Psoas muscle (tissue), 8 donors: ENCODE measurements around the gene AWAT2. TPM values are rescaled to one million over a fixed set of nuclear protein-coding genes. Genes with fewer than 3 reads are reported as not detected.

Experiments
- ATAC-seq, 4 donors: fragments of 200-7000 bp; cut with Tn5 transposase; one replicate each; pipeline ENCODE4 v1.9.1; 2020; ENCODE audit warnings: moderate library complexity in 3 of 4, mild to moderate bottlenecking in 2 of 4
- DNase-seq, 2 donors: peaks; one replicate each; pipeline ENCODE4 v3.0.0-alpha.2; 2020
- H3K27ac ChIP-seq: fragments of 200-600 bp; one replicate; pipeline ENCODE4 v1.8.0; 2022
- H3K27me3 ChIP-seq, 3 donors: fragments of 200-600 bp in 1 of 3; one replicate each; pipeline versions ENCODE4 v1.6.1 to v1.8.0; 2013 to 2022; ENCODE audit warnings: low read length in 2 of 3, mild to moderate bottlenecking in 2 of 3, moderate library complexity in 1 of 3; ENCODE audit not compliant: insufficient read depth in 3 of 3
- H3K36me3 ChIP-seq, 2 donors: fragments of 200-600 bp in 1 of 2; one replicate each; pipeline versions ENCODE4 v1.6.1 to v1.8.0; 2013 to 2022; ENCODE audit warnings: low read depth in 1 of 2, mild to moderate bottlenecking in 1 of 2, moderate library complexity in 1 of 2; ENCODE audit not compliant: insufficient read depth in 1 of 2
- H3K4me1 ChIP-seq: fragments of 200-600 bp; one replicate; pipeline ENCODE4 v1.8.0; 2022
- H3K4me3 ChIP-seq: fragments of 200-600 bp; one replicate; pipeline ENCODE4 v1.8.0; 2022; ENCODE audit warnings: mild to moderate bottlenecking
- H3K9me3 ChIP-seq: fragments of 200-600 bp; one replicate; pipeline ENCODE4 v1.8.0; 2022
- WGBS, 3 donors: extraction: QIAGEN DNeasy Blood & Tissue Kit; methylation state at CpG; one replicate each; pipeline versions ENCODE4 v1.1.6 to v1.1.7; 2013; 5-methylcytosine and 5-hydroxymethylcytosine counted together
- intact Hi-C, 2 donors: fragments of 100-400 bp; cut with DNase I; formaldehyde crosslinking; loops; one replicate each; pipeline versions ENCODE4 v1.11.0 to v1.14.2; 2022
- polyA plus RNA-seq, 3 donors: library from polyadenylated mRNA; stranded (reverse); fragments of 200-250 nt; gene quantifications; one replicate each; pipeline ENCODE4 v1.2.3, GENCODE V29; 2013
- total RNA-seq, 4 donors: library from RNA; stranded (reverse); fragmentation: NEBNext Ultra II Directional in 2 of 4; extraction: Animal tissue kit (Norgen Biotek cat#: 25700) in 2 of 4; gene quantifications; one replicate each; pipeline versions ENCODE4 v1.2.1 to v1.2.4, GENCODE V29; 2021 to 2023
- TF ChIP-seq, protein P1 (sequence below): fragments of 200-600 bp; IDR thresholded peaks from one replicate; pipeline ENCODE4 v1.8.0; 2022; ENCODE audit warnings: antibody characterized with exemption
- donor health status: healthy with polysubstance abuse.
- donor health status: DM: no; HTN: no; CAD: no; lungs with moderate emphysema.
- donor health status: Bipolar disorder and iron deficiency.
- donor health status: healthy.
- donor health status: DM: yes; HTN: yes; CAD: no.
- donor health status: DM: no; HTN: no; CAD: no.
- donor health status: DM: no; HTN: no; CAD: no.
- donor health status: DM: yes; HTN: yes; CAD: no.

Gene AWAT2
- total and polyA plus RNA-seq, 7 donors, result not detected

DNA sequence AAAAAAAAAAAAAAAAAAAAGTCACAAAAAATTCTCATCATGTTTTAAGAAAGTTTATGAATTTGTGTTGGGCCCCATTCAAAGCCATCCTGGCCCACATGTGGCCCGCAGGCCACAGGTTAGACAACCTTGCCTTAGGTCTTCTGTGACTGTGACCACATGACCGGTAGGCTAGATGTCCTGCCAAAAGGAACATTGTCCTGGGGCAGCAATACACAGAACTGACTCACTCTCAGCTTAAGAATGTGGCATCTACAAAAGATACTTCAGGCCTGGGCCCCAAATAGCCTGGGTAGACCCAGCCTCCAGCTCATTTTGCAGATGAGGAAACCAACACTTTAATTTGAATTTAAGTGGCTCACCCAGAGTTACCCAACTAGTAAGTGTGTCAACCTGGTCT lies 10.0 kb downstream of the AWAT2 start:
- DNase-seq (no peak), ATAC-seq (no peak)
- no peaks in the 10 kb centered on the region for H3K4me1 ChIP-seq
- no peaks in the 10 kb centered on the region for H3K27me3 ChIP-seq
- intact Hi-C loops, result no loop called here
- 90 to 98% (median 96%) methylated on average over 2 of the region's 2 CpGs for WGBS, 3 donors
- H3K9me3 ChIP-seq, result no peaks in the 10 kb centered on the region
- H3K36me3 ChIP-seq, result no peaks in the 10 kb centered on the region
- TF ChIP-seq, protein P1, sequence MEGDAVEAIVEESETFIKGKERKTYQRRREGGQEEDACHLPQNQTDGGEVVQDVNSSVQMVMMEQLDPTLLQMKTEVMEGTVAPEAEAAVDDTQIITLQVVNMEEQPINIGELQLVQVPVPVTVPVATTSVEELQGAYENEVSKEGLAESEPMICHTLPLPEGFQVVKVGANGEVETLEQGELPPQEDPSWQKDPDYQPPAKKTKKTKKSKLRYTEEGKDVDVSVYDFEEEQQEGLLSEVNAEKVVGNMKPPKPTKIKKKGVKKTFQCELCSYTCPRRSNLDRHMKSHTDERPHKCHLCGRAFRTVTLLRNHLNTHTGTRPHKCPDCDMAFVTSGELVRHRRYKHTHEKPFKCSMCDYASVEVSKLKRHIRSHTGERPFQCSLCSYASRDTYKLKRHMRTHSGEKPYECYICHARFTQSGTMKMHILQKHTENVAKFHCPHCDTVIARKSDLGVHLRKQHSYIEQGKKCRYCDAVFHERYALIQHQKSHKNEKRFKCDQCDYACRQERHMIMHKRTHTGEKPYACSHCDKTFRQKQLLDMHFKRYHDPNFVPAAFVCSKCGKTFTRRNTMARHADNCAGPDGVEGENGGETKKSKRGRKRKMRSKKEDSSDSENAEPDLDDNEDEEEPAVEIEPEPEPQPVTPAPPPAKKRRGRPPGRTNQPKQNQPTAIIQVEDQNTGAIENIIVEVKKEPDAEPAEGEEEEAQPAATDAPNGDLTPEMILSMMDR, result no peak
- H3K4me3 ChIP-seq, result no peak overlapping the region
- no peak overlapping the region for H3K27ac ChIP-seq

DNA sequence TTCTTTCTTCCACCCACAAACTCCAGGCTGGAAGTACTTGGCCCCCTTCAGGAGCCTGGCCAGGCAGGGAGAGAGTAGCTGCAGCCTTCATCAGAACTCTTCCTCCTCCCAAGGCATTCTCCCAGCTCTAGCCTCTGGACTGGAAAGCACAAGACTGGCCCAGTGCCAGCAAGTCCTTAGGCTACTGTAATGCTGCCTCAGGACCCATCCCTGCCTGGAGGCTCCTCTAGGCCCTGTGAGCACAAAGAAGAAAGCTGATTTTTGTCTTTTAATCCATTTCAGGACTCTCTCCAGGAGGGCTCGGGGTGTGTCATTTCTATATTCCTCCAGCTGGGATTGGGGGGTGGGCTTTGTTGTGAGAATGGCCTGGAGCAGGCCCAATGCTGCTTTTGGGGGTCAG lies 10.8 kb downstream of the AWAT2 start:
- Histone ChIP-seq H3K27ac (no peak overlapping the region), H3K36me3 (no peaks in the 10 kb centered on the region), H3K9me3 (no peaks in the 10 kb centered on the region), H3K4me3 (no peak overlapping the region), H3K4me1 (no peaks in the 10 kb centered on the region), H3K27me3 (no peaks in the 10 kb centered on the region)
- DNase-seq, result no peak
- WGBS, 3 donors, result 77 to 100% (median 86%) methylated on average over 1 of the region's 1 CpG
- no peak for ATAC-seq
- TF ChIP-seq, protein P1, result no peak
- intact Hi-C loops, result no loop called here

DNA sequence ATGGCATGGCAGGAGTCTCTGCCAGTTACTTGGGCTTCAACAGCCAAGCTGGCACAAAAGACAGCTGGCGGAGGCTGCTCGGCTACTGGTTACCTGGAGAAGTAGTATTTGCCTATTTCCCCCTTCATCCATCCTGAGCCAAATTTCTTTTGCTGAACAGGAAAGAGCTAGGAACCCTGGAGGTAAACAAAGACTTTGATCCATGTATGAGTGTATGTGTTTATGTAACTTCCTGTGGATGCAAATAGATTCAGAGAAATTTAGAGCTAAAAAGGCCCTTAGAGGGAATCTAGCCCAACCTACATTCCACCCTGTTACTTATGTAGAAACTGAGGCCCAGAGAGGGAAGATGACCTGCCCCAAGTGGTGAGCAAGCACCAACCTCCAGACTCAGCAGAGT lies 11.2 kb downstream of the AWAT2 start:
- ATAC-seq (no peak), DNase-seq (no peak)
- intact Hi-C loops, result no loop called here
- H3K4me3 ChIP-seq, result no peak overlapping the region
- no peaks in the 10 kb centered on the region for H3K9me3 ChIP-seq
- H3K27me3 ChIP-seq, result no peaks in the 10 kb centered on the region
- 52 to 86% (median 68%) methylated on average over 2 of the region's 2 CpGs for WGBS, 3 donors
- no peaks in the 10 kb centered on the region for H3K36me3 ChIP-seq
- H3K27ac ChIP-seq, result no peak overlapping the region
- no peaks in the 10 kb centered on the region for H3K4me1 ChIP-seq
- TF ChIP-seq, protein P1, result no peak

DNA sequence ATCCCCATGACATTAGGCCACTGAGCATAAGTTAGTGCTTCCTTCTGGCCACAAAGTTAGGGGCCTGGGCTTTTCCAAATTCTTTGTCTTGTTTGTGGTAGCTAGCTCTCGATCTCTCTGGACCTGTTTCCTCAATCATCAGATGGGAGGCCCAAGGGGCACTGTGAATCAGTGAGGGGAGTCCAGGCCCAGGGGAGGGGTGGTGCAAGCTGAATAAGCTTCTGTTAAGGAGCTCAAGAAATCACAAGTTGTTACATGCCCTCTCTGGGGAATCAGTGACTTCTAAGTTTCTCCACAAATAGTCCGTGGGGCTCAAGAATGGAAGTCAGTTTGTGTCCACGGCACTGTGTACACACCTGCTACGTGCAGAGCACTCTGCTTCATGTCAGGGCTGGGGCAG lies 15.1 kb downstream of the AWAT2 start:
- no peaks in the 10 kb centered on the region for H3K4me1 ChIP-seq
- DNase-seq (no peak), ATAC-seq (no peak)
- TF ChIP-seq, protein P1, result no peak
- no peak overlapping the region for H3K4me3 ChIP-seq
- WGBS, 3 donors, result 69 to 86% (median 86%) methylated on average over 2 to 4 of the region's 4 CpGs
- no peak overlapping the region for H3K27ac ChIP-seq
- H3K36me3 ChIP-seq, result no peaks in the 10 kb centered on the region
- intact Hi-C loops, result loop anchor here (2.0 to 5.0 kb wide), 2 partner anchors 62 to 497 kb away; no protein-coding TSS in a partner anchor
- peaks cover 0 to 17% (median 0%) of the 10 kb centered on the region in 3 donors for H3K27me3 ChIP-seq
- no peaks in the 10 kb centered on the region for H3K9me3 ChIP-seq
